ENCODE data around the gene AHDC1. TPM values are rescaled to one million over a fixed set of nuclear protein-coding genes. Genes with fewer than 3 reads are reported as not detected.

AHDC1 gene
- total and polyA plus RNA-seq, 2 of the 13 experiments (the other 11 are each of a cell fraction or from before 2014, with no cell fraction given), result 1.0 to 2.7 TPM

DNA sequence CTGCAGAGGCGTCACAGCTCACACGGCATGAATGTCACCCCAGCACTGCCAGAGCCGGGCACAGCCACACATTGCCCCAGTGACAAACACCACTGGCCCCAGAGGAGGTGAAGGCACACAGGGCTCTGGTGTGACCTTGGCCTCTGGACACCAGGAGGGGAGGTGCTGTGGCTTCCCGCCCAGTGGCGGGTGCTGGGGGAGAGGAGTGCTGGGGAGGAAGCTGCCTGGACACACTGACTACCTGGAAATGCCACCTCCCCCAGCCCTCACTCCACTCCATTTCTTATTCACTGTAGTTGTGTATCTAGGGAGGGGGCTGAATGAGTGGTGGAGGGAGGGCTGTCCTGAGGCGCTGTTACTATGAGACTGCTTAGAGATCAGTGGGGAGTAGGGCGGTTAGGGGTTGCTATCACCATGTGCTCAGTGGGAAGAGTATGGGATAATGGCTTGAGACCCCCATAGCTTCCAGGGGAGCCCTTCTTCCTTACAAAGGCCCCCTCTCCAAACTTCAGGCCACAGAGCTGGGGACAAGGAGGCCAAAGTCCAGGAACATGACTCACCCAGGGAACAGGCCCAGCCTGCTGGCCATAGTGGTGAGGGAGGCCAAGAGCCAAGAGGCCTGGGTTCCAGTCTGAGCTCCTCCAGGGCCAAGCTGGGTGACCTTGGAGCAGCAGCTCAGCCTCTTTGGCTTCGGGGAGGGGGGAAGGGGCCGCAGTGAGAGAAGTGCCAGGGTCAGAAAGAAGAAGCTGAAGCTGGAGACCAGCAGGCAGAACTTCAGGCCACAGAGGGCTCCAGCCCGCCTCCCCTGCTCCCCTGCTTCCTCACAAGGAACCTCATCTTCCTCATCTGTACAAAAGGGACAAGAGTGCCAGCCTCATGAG lies 40.1 kb downstream of the AHDC1 start (continued):
- TF ChIP-seq ZNF556 (CRISPR knock-in tag; IDR thresholded peaks at IDR 0.05; ENCODE audit: borderline replicate concordance) (no peak; the same call in 1 of the 2 replicates), HOXA5 (CRISPR knock-in tag; IDR thresholded peaks at IDR 0.05) (peak; percentile 88), KLF11 (CRISPR knock-in tag; IDR thresholded peaks at IDR 0.05) (no peak), TBP (CRISPR knock-in tag; IDR thresholded peaks at IDR 0.05) (no peak), ZNF563 (CRISPR knock-in tag; IDR thresholded peaks at IDR 0.05) (no peak), DMAP1 (CRISPR knock-in tag; IDR thresholded peaks at IDR 0.05) (peak; percentile 82; the same call in 1 of the 2 replicates), ZMYM3 (CRISPR knock-in tag; IDR thresholded peaks at IDR 0.05) (peak; percentile 97), NPAS2 (CRISPR knock-in tag; IDR thresholded peaks at IDR 0.05; ENCODE audit: borderline replicate concordance) (no peak), ERF (CRISPR knock-in tag; IDR thresholded peaks at IDR 0.05) (peak; percentile 93), TCF7L2 (IDR thresholded peaks at IDR 0.05; ENCODE audit: low read depth, low read length) (no peak), NCOA1 (CRISPR knock-in tag; IDR thresholded peaks at IDR 0.05) (0 out of 2 replicates have a peak, but pooled peaks have one; percentile 59), ZNF841 (CRISPR knock-in tag; IDR thresholded peaks at IDR 0.05; ENCODE audit: borderline replicate concordance) (no peak), ZNF724P (CRISPR knock-in tag; IDR thresholded peaks at IDR 0.05; ENCODE audit: borderline replicate concordance) (no peak), ZFX (CRISPR knock-in tag; IDR thresholded peaks at IDR 0.05; ENCODE audit: low read depth) (peak; percentile 77), KAT7 (CRISPR knock-in tag; IDR thresholded peaks at IDR 0.05; ENCODE audit: borderline replicate concordance) (peak; percentile 76; the same call in 1 of the 2 replicates), PHF21A (CRISPR knock-in tag; IDR thresholded peaks at IDR 0.05) (peak; percentile 95), POLR2A (IDR thresholded peaks at IDR 0.05; ENCODE audit: insufficient read depth in 1 of 2, low read depth in 2 of 2, low read length in 2 of 2) (peak in 1 of 2 experiments; percentile 42; a peak in 1 of 4 replicates), ZFAT (CRISPR knock-in tag; conservative IDR thresholded peaks at IDR 0.05) (no peak), HNRNPK (IDR thresholded peaks at IDR 0.05; ENCODE audit: low read depth, low read length, poor library complexity, severe bottlenecking) (no peak), SRF (IDR thresholded peaks at IDR 0.05; ENCODE audit: low read depth, low read length) (no peak), ZNF552 (CRISPR knock-in tag; IDR thresholded peaks at IDR 0.05; ENCODE audit: borderline replicate concordance) (no peak), ZBTB21 (CRISPR knock-in tag; IDR thresholded peaks at IDR 0.05) (peak; percentile 80), EED (CRISPR knock-in tag; IDR thresholded peaks at IDR 0.05) (no peak), FOSL1 (CRISPR knock-in tag; IDR thresholded peaks at IDR 0.05; ENCODE audit: borderline replicate concordance) (peak; percentile 79)
- TF ChIP-seq, protein P1, sequence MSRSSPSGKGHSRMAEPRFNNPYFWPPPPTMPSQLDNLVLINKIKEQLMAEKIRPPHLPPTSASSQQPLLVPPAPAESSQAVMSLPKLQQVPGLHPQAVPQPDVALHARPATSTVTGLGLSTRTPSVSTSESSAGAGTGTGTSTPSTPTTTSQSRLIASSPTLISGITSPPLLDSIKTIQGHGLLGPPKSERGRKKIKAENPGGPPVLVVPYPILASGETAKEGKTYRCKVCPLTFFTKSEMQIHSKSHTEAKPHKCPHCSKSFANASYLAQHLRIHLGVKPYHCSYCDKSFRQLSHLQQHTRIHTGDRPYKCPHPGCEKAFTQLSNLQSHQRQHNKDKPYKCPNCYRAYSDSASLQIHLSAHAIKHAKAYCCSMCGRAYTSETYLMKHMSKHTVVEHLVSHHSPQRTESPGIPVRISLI (CRISPR knock-in tag; IDR thresholded peaks at IDR 0.05; ENCODE audit: borderline replicate concordance), result peak; percentile 44; the same call in 1 of the 2 replicates
- TF ChIP-seq, protein P2, sequence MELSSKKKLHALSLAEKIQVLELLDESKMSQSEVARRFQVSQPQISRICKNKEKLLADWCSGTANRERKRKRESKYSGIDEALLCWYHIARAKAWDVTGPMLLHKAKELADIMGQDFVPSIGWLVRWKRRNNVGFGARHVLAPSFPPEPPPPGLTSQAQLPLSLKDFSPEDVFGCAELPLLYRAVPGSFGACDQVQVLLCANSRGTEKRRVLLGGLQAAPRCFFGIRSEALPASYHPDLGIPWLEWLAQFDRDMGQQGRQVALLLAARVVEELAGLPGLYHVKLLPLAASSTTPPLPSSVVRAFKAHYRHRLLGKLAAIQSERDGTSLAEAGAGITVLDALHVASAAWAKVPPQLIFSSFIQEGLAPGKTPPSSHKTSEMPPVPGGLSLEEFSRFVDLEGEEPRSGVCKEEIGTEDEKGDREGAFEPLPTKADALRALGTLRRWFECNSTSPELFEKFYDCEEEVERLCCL (CRISPR knock-in tag; IDR thresholded peaks at IDR 0.05; ENCODE audit: borderline replicate concordance), result no peak
- TF ChIP-seq, protein P3, sequence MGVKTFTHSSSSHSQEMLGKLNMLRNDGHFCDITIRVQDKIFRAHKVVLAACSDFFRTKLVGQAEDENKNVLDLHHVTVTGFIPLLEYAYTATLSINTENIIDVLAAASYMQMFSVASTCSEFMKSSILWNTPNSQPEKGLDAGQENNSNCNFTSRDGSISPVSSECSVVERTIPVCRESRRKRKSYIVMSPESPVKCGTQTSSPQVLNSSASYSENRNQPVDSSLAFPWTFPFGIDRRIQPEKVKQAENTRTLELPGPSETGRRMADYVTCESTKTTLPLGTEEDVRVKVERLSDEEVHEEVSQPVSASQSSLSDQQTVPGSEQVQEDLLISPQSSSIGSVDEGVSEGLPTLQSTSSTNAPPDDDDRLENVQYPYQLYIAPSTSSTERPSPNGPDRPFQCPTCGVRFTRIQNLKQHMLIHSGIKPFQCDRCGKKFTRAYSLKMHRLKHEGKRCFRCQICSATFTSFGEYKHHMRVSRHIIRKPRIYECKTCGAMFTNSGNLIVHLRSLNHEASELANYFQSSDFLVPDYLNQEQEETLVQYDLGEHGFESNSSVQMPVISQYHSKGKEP (CRISPR knock-in tag; IDR thresholded peaks at IDR 0.05), result no peak; the same call in 1 of the 2 replicates

Measured in HepG2 (cell line).